K562 (cell line): Measurements from ENCODE around the gene ZMYM1.

Experiments used
- BRD4 ChIP-seq: fragments of 200-600 bp; sonication (generic); IDR thresholded peaks from 2 replicates; pipeline ENCODE4 v1.6.1; 2017; ENCODE audit warnings: inconsistent platforms
- COPS2 ChIP-seq: fragments of 450-650 bp; conservative IDR thresholded peaks from 2 replicates; pipeline ENCODE4 v1.6.1; 2016; ENCODE audit warnings: mild to moderate bottlenecking, moderate library complexity
- ESRRA ChIP-seq: fragments of 450-650 bp; IDR thresholded peaks from 2 replicates; pipeline ENCODE4 v1.6.1; 2014; ENCODE audit warnings: low read depth, mild to moderate bottlenecking, moderate library complexity, borderline replicate concordance
- HNRNPL ChIP-seq: fragments of 200-400 bp; formaldehyde crosslinking; IDR thresholded peaks from 2 replicates; pipeline ENCODE4 v1.6.1; 2017; ENCODE audit warnings: low read depth, mild to moderate bottlenecking, low read length
- IRF1 ChIP-seq: sonication (generic); formaldehyde crosslinking; IDR thresholded peaks from 2 replicates; pipeline ENCODE4 v1.8.0; 2022; ENCODE audit warnings: missing genetic modification reagents, mild to moderate bottlenecking, borderline replicate concordance
- KAT2B ChIP-seq: IDR thresholded peaks from one replicate; pipeline ENCODE4 v1.6.1; 2012; ENCODE audit warnings: low read depth, mild to moderate bottlenecking, control low read depth, inconsistent platforms, low read length, moderate library complexity
- POLR2AphosphoS2 ChIP-seq: IDR thresholded peaks from 2 replicates; pipeline ENCODE4 v1.6.1; 2012; ENCODE audit warnings: low read length, improper control_type of control experiment
- USF1 ChIP-seq: sonication (generic); formaldehyde crosslinking; IDR thresholded peaks from 2 replicates; pipeline ENCODE4 v1.9.0; 2022; ENCODE audit warnings: mild to moderate bottlenecking, missing genetic modification reagents
- ZBTB2 ChIP-seq: fragments of 450-650 bp; IDR thresholded peaks from 2 replicates; pipeline ENCODE4 v1.6.1; 2016; ENCODE audit warnings: antibody characterized with exemption
- ZNF717 ChIP-seq: fragments of 250-450 bp; sonication (Bioruptor Pico); IDR thresholded peaks from 2 replicates; pipeline ENCODE4 v1.5.0; 2021
- TF ChIP-seq, protein P1 (sequence below), 3 experiments: IDR thresholded peaks in 2 of 3; conservative IDR thresholded peaks in 1 of 3; 2 replicates each; pipeline ENCODE4 v1.5.1; 2011 to 2012; ENCODE audit warnings: low read length in 3 of 3, mild to moderate bottlenecking in 3 of 3, control low read depth in 2 of 3, improper control_type of control experiment in 1 of 3, inconsistent platforms in 1 of 3, low read depth in 1 of 3, mixed read lengths in 1 of 3, moderate library complexity in 1 of 3; ENCODE audit not compliant: insufficient read depth in 2 of 3

- TF ChIP-seq ZNF717 (no peak), COPS2 (no peak), ESRRA (no peak), HNRNPL (no peak), USF1 (CRISPR knock-in tag) (no peak), ZBTB2 (no peak), IRF1 (CRISPR knock-in tag) (no peak), KAT2B (no peak), POLR2AphosphoS2 (no peak), BRD4 (no peak)
- TF ChIP-seq, protein P1, sequence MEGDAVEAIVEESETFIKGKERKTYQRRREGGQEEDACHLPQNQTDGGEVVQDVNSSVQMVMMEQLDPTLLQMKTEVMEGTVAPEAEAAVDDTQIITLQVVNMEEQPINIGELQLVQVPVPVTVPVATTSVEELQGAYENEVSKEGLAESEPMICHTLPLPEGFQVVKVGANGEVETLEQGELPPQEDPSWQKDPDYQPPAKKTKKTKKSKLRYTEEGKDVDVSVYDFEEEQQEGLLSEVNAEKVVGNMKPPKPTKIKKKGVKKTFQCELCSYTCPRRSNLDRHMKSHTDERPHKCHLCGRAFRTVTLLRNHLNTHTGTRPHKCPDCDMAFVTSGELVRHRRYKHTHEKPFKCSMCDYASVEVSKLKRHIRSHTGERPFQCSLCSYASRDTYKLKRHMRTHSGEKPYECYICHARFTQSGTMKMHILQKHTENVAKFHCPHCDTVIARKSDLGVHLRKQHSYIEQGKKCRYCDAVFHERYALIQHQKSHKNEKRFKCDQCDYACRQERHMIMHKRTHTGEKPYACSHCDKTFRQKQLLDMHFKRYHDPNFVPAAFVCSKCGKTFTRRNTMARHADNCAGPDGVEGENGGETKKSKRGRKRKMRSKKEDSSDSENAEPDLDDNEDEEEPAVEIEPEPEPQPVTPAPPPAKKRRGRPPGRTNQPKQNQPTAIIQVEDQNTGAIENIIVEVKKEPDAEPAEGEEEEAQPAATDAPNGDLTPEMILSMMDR (IDR thresholded peaks at IDR 0.05 in 2 of 3, conservative IDR thresholded peaks at IDR 0.05 in 1 of 3; ENCODE audit: insufficient read depth in 2 of 3, low read depth in 1 of 3, low read length in 3 of 3), result no peak
Observed at GRCh38 chr1:35049116-35049515, 30.1 kb upstream of the ZMYM1 start.
